Chondrocyte (in vitro differentiated cells): ENCODE measurements around the gene RBBP8NL. TPM values are rescaled to one million over a fixed set of nuclear protein-coding genes. Genes with fewer than 3 reads are reported as not detected.
A peak's percentile ranks its signal among the peaks of the same experiment; 100 is the strongest.

Source experiments
- DNase-seq: peaks from one replicate; pipeline ENCODE4 v3.0.0; 2021; ENCODE audit warnings: mixed read lengths, low spot score
- H3K27ac Mint-ChIP-seq: one replicate; pipeline ENCODE4 v1.8.0; 2021; ENCODE audit warnings: mild to moderate bottlenecking, moderate library complexity, mixed read lengths; ENCODE audit not compliant: unreplicated experiment
- H3K27me3 Mint-ChIP-seq: 2 replicates; pipeline ENCODE4 v1.8.0; 2021; ENCODE audit warnings: low read depth, mixed read lengths
- H3K36me3 Mint-ChIP-seq: 2 replicates; pipeline ENCODE4 v1.8.0; 2021; ENCODE audit warnings: low read depth, mixed read lengths
- H3K4me1 Mint-ChIP-seq: 2 replicates; pipeline ENCODE4 v1.8.0; 2021; ENCODE audit warnings: low read depth, mild to moderate bottlenecking, mixed read lengths
- H3K4me3 Mint-ChIP-seq: one replicate; pipeline ENCODE4 v1.8.0; 2021; ENCODE audit warnings: mild to moderate bottlenecking, moderate library complexity, mixed read lengths; ENCODE audit not compliant: unreplicated experiment
- H3K9me3 Mint-ChIP-seq: 2 replicates; pipeline ENCODE4 v1.8.0; 2021; ENCODE audit warnings: low read depth, mixed read lengths
- CTCF ChIP-seq: fragments of 200-600 bp; sonication (generic); IDR thresholded peaks from 2 replicates; pipeline ENCODE4 v1.5.0; 2021; ENCODE audit warnings: antibody characterized with exemption, mild to moderate bottlenecking, moderate library complexity
- total RNA-seq: library from RNA; stranded (reverse); gene quantifications from 3 replicates; pipeline ENCODE4 v1.2.1, GENCODE V29; 2021

RBBP8NL gene
- total RNA-seq, 1 donor from 2014 or later, result not detected

GRCh38 chr20:62403331-62403730 is 24.0 kb downstream of the RBBP8NL start:
- Mint-ChIP-seq H3K36me3 (no peaks in the 10 kb centered on the region), H3K27ac (no peak overlapping the region), H3K9me3 (no peaks in the 10 kb centered on the region), H3K4me3 (no peak overlapping the region), H3K27me3 (no peaks in the 10 kb centered on the region), H3K4me1 (peaks cover 11% of the 10 kb centered on the region)
- TF ChIP-seq CTCF, result no peak
- DNase-seq, result no peak

GRCh38 chr20:62402456-62403150 is 24.7 kb downstream of the RBBP8NL start:
- Mint-ChIP-seq H3K27me3 (no peaks in the 10 kb centered on the region), H3K4me1 (peaks cover 11% of the 10 kb centered on the region), H3K27ac (no peak overlapping the region), H3K9me3 (no peaks in the 10 kb centered on the region), H3K4me3 (no peak overlapping the region), H3K36me3 (no peaks in the 10 kb centered on the region)
- DNase-seq, result no peak
- no peak for TF ChIP-seq CTCF

- peak; percentile 33 for TF ChIP-seq CTCF
- DNase-seq, result no peak
- Mint-ChIP-seq H3K4me3 (no peak overlapping the region), H3K9me3 (no peaks in the 10 kb centered on the region), H3K27me3 (no peaks in the 10 kb centered on the region), H3K4me1 (peaks cover 11% of the 10 kb centered on the region), H3K36me3 (no peaks in the 10 kb centered on the region), H3K27ac (no peak overlapping the region)
These were observed 26.0 kb downstream of the RBBP8NL start for GRCh38 chr20:62401331-62401779.

- Mint-ChIP-seq H3K4me3 (no peak overlapping the region), H3K4me1 (peaks cover 4% of the 10 kb centered on the region), H3K36me3 (no peaks in the 10 kb centered on the region)
These were observed 26.8 kb downstream of the RBBP8NL start for GRCh38 chr20:62400541-62400940.

GRCh38 chr20:62400021-62400420 is 27.3 kb downstream of the RBBP8NL start:
- H3K4me3 Mint-ChIP-seq, result no peak overlapping the region
- TF ChIP-seq CTCF, result no peak
- H3K36me3 Mint-ChIP-seq, result no peaks in the 10 kb centered on the region
- no peaks in the 10 kb centered on the region for H3K9me3 Mint-ChIP-seq
- no peaks in the 10 kb centered on the region for H3K27me3 Mint-ChIP-seq
- no peak for DNase-seq
- H3K4me1 Mint-ChIP-seq, result no peaks in the 10 kb centered on the region
- no peak overlapping the region for H3K27ac Mint-ChIP-seq

More at GRCh38 chr20:62400541-62400940, 26.8 kb downstream of the RBBP8NL start:
- Mint-ChIP-seq H3K27me3 (no peaks in the 10 kb centered on the region), H3K9me3 (no peaks in the 10 kb centered on the region), H3K27ac (no peak overlapping the region)
- TF ChIP-seq CTCF, result no peak
- no peak for DNase-seq
